T47D (cell line): ENCODE data around the gene EPAS1.

Source experiments
- DNase-seq, 2 experiments: peaks; one replicate each; pipeline versions ENCODE4 v3.0.0 to v3.0.0-alpha.2; 2011 to 2012; ENCODE audit warnings: low read depth in 1 of 2, low spot score in 1 of 2
- JUND ChIP-seq: IDR thresholded peaks from 2 replicates; pipeline ENCODE4 v1.6.1; 2012; ENCODE audit warnings: low read depth
- in situ Hi-C: cut with HindIII; loops from 2 replicates; pipeline ENCODE4 v1.10.0; 2016; ENCODE audit warnings: low sequenced_read_pairs, low pct_unique_long_range_greater_than_20kb

EPAS1 gene

DNA sequence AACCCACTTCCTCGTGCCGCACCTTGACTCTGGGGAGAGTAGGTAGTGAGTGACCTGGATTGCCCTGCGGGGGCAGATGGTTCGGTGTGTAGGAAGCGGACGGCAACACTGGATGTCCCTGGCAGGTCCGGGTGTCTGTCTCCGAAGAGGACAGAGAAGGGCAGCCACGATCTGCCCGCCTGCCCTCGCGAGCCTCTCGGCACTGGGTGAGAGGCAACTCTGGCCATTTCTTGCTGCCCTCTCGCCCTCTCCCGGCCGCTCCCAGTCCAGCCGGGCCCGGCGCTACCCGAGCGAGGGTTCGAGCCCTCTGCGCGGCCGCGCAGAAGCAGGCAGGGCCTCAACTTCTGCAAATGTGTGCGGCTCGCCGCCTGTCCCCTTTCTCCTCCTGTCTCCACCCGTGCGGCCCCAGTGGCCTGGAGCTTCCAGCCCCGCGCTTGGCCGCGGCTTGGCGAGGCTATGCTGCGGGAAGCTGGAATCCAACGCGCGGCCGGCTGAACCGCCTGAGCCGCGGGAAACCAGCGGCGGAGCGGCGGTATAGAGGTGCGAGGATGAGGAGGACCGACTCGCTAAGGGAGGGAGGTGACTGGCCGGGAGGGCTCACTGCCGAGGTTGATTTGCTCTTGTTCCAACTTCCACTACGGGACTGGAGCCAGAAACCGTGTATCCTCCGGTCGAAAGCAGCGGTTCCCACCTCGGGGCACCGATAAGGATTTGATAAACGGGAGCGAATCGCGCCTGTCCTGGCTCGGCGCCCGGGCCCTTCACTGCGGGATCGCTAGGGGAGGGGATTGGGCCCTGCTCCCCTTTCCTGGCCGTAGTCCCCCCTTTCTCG, 1.5 kb downstream of the EPAS1 start:
- TF ChIP-seq JUND, result no peak
- in situ Hi-C loops, result no loop called here
- DNase-seq, result peak in 1 of 2 experiments; percentile 44

DNA sequence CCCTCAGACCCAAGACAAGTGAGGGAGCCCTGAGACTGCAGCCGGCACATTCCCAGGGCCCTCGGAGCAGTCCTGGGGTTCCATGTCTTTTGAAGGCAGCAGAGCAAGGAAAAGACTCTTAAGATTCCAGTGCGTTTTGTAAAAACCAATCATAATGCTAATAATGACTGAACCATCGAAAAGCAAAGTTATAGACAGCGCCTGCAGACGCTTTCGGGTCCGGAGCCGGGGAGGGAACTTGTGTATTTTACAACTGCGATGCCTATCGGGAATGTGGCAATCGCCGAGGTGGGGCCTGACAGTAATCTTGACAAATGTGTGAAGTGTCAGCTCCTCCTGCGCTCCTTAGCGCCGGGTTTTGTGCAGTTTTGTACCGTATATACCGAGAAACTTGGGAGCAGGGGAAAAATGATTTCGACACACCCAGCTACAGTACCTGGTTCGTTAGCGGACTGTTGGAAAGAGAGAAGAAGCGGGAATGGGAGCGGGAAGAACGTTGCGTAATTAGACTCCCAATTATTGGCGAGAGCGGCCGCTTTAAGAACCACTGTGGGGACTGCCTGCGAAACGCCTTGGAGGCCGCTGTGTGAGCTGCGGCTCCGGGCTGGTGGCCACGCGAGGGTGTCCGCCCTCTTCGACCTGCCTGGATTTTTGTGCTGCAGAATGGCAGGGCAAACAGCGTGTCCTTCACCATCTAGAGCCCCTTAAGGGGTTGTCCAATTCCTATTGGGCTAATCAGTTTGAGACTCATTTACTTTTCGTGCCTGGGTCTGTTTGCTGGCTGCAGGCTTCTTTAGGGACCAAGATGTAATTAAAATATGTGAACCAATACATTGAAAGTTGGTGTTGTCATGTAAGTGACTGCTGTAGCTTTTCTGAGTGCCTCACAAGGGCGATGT, 2.4 kb downstream of the EPAS1 start:
- in situ Hi-C loops, result no loop called here
- no peak for TF ChIP-seq JUND
- peak in 1 of 2 experiments; percentile 67 for DNase-seq

DNA sequence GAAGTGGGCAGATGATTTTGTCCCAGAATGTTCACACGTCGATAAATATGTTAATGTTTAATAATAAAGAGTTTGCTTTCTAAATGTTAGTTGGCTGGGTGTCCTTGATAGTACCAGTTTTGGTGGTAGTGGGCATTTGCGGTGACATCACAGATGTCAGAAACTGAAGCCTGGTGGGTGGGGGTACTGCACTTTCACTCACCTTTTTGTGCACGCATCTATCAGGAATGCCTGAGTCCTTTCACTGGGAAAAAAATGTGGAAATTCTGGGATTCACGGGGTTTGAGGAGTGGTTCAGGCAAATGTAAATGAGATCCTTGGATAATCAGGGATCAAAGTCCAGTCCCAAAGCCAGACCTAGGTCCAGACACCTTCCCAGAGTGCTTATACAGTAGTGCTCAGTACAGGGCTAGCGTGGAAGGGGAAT, 3.2 kb downstream of the EPAS1 start:
- no peak for DNase-seq
- no peak for TF ChIP-seq JUND
- in situ Hi-C loops, result no loop called here

GRCh38 chr2:46302005-46302695, 4.9 kb downstream of the EPAS1 start:
- no peak for DNase-seq
- TF ChIP-seq JUND, result no peak
- in situ Hi-C loops, result no loop called here

- in situ Hi-C loops, result no loop called here
- TF ChIP-seq JUND, result no peak
- DNase-seq, result no peak
These were observed 6.0 kb downstream of the EPAS1 start for GRCh38 chr2:46303233-46303632.

DNA sequence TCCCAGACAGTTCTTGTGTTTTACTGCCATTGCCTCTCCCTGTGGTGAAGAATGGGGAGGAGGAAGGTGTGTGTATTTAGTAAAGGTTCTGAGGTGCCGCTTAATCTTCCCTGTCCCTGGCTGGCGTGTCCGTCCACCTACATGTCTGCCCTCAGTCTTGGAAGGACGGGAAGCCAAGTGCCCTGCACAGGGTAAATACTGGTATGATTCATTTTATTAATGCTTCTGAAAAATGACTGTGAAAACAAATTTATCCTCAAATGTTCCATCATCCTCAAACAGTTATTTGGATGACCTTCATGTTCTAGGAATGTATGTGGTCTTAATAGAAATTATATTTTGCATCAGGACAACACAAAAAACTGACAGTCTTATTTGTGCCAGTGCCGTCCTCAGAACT, 6.6 kb downstream of the EPAS1 start:
- in situ Hi-C loops, result no loop called here
- no peak for TF ChIP-seq JUND
- DNase-seq, result no peak

DNA sequence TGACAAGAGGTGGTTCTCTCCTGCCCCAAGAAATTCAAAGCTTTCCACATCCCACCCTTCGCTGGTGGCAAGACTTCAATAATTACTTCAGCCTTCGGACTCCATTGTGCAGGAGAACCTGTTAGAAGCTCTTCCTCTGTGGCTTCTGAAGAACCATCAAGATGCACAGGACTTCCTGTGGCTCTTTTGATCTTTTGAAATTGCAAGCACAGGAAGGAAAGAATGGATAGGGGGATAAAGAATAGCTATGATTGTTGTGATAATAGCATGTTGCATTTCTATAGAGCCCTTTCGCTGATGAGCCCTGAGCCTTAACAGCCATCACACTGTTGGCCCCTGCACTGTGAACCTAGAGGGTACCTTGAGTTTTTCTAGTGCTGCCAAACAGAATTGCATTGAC, 7.4 kb downstream of the EPAS1 start:
- DNase-seq, result no peak
- in situ Hi-C loops, result no loop called here
- no peak for TF ChIP-seq JUND

GRCh38 chr2:46305187-46305586, 8.0 kb downstream of the EPAS1 start:
- in situ Hi-C loops, result no loop called here
- TF ChIP-seq JUND, result no peak
- no peak for DNase-seq

GRCh38 chr2:46305767-46306166, 8.6 kb downstream of the EPAS1 start:
- in situ Hi-C loops, result no loop called here
- no peak for DNase-seq
- no peak for TF ChIP-seq JUND

GRCh38 chr2:46306330-46306751, 9.1 kb downstream of the EPAS1 start:
- in situ Hi-C loops, result no loop called here
- peak in 1 of 2 experiments; percentile 54 for DNase-seq
- no peak for TF ChIP-seq JUND

DNA sequence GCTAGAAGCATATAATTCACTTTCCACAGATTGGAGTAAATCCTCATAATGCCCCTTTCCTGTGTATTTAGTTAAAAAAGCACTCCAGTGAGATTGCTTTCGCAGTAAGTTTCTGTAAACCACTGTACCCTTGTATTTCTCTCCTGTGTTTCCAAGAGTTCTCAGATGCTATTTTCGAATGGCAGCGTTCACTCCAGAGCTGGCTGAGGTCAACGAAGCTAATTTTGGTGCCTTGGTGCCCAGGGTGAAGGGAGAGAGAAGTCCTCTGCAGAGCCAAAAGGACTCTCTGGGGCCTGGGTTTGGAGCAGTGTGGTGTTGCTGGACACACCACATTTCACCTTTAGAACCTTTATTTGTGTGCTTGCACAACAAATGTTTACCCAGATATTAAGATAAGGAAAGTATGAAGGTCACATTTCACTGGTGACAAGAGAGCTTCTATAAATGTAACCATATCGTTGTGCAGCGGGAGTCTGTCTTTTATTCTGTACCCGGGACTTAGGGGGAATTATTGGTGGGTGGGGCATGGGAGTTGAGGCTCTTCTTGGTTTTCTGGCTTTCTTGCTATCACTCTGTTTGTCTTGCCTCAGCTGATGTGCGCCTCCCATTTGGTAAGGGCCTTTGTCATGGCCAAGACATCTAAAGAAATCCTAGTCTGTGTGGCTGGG, 9.9 kb downstream of the EPAS1 start:
- TF ChIP-seq JUND, result no peak
- peak in 1 of 2 experiments; percentile 56 for DNase-seq
- in situ Hi-C loops, result no loop called here

DNA sequence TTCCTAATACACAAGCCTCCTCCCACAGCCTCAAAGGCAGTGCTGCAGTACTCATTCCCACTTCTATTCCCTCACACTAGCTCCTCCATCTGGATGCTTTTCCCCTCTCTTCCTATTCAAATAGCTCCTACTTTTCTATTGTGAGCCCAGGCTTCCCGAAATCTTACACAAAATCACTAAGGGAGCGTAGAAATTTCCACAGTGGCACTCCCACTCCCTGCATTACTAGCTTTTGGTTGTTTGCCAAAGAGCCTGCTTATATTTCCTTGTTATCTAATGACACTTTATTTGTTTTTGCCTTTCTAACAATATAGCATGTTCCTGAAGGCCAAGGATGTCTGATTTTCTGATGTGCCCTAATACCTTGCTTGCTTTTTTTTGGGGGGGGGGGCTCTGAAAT, 10.9 kb downstream of the EPAS1 start:
- TF ChIP-seq JUND, result no peak
- no peak for DNase-seq
- in situ Hi-C loops, result no loop called here
